HT1080 (cell line): ENCODE data around the gene CAPS2. TPM values are rescaled to one million over a fixed set of nuclear protein-coding genes. Genes with fewer than 3 reads are reported as not detected.

Source experiments
- DNase-seq: peaks from one replicate; pipeline ENCODE4 v3.0.0-alpha.2; 2015; ENCODE audit warnings: low read depth
- total RNA-seq: library from RNA; depleted of rRNA; stranded (reverse); fragments of >200 nt; shearing (Covaris generic); gene quantifications from 2 replicates; pipeline ENCODE4 v1.2.3, GENCODE V29; 2014

The CAPS2 gene
- total RNA-seq, 1 experiment from 2014 or later: 3.4 TPM

DNA sequence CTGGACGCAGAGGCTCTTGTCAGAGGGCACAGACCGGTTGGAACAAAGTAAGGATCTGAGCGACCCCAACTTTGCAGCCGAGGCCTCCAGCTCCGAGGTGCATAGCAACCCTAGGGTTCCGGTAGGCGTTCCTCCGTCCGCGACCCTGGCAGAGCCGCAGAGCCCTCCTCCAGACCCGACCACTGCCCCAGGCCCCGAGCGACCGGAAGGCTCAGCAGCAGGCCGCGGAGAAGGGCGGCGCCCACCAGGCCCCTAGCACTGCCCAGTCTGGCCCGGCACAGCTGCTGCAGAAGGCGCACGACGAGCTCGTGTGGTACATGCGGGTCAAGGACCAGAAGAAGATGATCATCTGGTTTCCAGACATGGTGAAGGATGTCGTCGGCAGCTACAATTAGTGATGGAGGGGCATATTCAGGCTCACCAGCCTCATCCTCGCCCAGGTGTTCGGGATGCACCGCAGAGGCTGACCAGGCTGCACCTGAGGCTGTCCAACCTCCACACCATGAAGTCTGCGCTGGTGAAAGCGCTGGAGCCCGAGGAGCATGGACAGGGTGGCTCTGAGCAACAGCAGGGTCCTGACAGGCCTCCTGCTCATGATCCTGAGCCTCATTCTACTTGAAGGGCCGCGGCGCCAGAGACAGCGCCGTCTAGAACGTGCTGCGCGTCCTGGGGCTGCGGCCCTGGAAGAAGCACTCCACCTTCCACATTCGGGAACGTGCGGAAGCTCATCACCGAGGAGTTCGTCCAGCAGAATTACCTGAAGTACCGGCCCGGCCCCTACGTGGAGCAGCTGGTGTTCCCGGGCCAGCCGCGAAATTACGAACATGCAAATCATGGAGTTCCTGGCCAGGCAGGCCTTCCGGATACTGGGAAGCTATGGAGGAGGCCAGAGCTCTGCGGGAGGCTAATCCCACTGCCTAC lies 24.5 kb downstream of the CAPS2 start:
- no peak for DNase-seq

DNA sequence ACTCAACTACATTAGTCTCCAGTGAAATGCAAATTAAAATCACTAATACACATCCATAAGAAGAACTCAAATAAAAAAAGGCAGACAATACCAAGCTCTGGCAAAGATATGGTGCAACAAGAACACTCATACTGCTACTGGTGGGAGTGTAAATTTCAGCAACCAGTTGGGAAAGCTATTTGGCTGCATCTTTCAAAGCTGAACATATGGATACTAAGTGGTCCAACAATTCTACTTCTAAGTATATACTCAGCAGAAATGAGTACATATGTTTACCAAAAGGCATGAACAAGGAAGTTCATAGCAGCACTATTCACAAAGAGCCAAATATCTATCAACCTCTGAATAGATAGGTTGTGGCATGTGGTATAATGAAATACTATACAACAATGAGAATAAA lies 27.3 kb downstream of the CAPS2 start:
- DNase-seq: no peak

DNA sequence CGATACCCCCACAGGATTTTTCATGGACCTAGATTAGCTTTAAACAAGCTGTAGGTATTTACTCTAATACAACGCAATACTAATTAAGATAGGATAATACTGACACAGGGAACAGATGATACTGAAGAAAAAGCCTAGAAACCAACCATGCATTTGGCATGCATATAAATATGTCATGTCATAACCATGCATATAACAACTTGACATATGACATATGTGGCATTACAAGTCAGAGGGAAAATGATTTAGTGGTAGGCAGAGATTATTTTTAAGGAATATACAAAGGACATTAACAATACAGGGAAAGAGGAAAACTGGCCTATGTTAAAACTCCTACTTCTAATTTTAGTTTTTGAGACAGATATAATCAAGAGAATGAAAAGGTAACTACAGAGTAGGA lies 27.9 kb downstream of the CAPS2 start:
- no peak for DNase-seq

DNA sequence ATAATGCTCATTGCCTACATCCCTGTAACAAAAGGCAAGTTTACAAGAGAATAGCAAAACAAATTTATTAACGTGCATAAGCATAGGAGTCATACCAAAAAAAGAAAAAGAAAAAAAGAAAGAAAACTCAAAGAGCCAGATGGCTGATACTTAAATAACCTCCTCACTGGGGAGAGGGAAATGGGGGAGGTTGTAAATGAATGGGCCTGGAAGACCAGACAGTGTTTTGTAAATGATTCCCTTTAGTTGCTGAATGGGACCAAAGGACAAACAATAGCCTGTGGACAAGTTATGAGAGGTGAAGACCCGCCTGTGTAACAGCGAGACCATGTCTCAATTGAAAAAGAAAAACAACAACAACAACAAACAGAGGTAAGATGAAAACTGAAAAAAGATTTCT lies 35.3 kb downstream of the CAPS2 start:
- no peak for DNase-seq

DNA sequence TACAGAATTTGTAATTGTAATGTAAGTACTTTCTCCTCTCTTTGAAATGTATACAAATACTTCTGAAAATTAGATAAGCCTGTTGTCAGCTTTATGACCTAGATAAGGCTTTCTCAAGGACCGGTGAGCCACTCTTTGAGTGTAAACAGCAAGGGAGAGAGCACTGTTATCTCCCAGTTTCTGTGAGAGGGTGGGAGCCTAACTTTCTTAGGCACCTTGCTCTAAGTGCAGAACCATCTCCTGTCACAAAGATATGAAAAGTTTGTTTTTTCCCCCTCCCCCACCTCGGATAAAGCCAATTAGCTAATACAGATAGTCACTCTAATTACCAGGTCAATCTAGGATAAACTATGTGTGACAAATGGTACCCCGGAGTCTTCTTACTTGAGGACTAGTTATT lies 35.8 kb downstream of the CAPS2 start:
- DNase-seq: no peak

DNA sequence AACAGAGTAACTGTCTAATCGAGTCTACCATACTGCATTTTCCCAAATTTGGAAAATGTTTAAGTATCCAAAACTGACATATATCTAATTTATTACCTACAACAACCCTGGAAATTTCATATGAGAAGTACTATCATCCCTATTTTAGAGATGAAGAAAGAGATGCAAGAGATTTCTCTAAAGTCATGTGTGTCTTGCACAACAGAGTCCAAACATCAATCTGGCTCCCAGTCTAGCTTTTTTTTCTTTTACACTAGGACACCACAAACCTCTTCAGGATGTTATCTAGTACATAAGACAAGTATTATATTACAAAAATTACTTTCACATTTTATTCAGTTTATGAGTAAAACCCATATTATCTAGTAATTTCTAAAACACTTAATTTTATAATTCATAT lies 39.1 kb downstream of the CAPS2 start:
- DNase-seq: no peak

DNA sequence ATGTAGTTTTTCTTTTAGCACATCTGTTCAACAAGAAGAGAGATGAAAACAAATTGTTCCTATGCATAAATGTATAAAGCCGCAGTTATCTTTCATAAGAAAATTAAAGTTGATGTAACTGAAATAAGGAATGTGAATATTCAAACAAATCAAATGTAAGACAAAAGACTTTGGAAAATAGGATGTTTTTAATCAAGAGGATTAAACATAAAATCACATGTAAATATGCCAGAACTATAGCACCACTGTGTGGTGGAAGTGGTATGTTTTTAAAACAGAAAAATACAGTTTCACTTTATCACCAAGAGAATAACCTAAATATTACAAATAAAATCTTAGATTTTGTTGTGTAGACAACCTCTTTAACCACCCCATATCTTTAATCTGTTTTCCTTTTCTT lies 40.4 kb downstream of the CAPS2 start:
- no peak for DNase-seq

DNA sequence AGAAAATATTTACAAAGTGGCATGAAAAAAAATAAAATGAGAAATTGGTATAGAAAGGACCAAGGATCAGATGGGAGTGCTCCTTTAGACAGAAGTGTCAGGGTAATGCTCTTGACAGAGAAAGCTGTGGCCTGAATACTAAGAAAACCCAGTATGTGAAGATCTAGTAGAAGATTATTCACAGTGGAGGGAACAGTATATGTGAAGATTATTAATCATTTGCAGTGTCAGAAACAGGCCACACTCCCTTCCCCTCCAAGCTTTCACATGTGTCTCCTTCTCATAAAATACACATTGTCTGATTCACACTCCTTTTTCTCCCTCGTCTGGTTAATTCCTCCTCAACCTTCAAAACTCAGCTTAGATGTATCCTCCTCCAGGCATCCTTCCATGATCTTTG lies 41.3 kb downstream of the CAPS2 start:
- no peak for DNase-seq

DNA sequence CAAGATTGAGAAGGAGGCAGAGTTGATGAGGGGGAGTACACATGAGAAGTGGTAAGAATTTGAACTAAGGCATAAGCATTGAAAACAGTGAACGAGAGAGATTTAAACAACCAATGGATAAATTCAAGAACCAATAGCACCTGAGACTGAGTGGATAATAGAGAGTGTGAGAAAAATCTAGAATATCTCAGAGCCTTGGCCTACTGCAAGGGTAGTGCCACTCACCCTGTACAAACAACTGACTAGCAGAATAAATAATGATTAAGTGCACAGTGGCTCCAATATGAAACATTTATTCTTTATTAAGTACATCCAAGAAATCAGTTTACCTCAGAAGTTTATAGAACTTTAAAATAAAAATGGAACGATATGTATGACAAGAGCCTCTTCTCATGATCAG lies 54.4 kb downstream of the CAPS2 start:
- no peak for DNase-seq

DNA sequence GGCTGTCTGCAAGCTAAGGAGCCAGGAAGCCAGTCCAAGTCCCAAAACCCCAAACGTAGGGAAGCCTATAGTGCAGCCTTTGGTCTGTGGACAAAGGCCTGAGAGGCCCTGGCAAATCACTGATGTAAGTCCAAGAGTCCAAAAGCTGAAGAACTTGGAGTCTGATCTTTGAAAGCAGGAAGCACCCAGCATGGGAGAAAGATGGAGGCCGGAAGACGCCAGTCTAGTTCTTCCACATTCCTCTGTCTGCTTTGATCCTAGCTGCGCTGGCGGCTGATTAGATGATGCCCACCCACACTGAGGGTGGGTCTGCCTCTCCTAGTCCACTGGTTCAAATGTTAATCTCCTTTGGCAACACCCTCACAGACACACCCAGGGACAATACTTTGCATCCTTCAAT lies 58.5 kb downstream of the CAPS2 start:
- no peak for DNase-seq

DNA sequence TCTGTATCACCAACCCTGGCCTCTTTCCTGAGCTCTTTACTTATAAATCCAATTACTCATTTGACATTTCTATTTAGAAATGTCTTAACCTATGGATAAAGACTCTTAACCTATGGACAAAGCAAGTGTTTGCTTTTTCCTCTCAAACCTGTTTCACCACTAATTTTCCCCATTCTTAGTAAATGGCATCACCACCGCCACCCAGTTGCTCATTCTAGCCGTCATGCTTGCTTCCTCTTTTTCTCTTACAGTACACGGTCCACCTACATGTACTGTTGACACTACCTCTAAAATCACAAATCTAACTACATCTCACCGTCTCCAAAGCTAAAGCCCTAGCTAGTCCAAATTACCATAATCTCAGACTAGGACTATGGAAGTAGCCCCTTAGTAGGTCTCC lies 60.0 kb downstream of the CAPS2 start:
- DNase-seq: no peak

DNA sequence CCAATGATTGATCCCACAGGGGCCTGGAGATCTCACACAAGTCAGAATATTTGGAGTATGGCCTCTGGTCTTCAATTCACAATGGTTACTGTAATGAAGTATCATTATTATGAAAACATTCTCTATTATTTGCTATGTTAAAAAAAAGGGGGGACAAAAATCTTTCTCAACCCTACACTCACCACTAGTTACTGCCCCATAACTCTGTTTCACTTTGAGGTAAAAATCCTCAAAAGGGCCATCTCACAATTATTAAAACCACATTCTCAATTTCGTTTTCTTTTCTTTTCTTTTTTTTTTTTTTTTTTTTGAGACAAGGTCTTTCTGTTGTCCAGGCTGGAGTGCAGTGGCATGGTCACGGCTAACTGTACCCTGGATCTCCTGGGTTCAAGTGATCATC lies 60.9 kb downstream of the CAPS2 start:
- no peak for DNase-seq

DNA sequence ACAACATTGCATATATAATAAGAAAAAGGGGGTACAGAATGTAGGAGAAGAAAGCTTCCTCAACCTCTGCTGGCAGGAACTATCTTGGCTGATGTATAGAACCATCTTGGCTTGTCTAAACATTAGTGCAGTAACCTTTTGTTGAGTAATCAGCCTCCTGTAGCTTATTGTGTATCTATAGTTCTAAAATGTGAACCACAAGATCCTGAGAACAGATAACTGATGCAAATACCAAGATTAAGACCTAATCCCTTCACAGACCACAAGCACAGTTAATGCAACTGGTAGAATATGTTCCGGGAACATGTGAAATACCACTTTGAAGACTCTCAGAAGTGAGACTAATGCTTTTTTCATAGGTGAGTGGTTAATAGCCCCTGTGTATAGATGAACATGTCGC lies 69.8 kb downstream of the CAPS2 start:
- DNase-seq: peak; percentile 33

DNA sequence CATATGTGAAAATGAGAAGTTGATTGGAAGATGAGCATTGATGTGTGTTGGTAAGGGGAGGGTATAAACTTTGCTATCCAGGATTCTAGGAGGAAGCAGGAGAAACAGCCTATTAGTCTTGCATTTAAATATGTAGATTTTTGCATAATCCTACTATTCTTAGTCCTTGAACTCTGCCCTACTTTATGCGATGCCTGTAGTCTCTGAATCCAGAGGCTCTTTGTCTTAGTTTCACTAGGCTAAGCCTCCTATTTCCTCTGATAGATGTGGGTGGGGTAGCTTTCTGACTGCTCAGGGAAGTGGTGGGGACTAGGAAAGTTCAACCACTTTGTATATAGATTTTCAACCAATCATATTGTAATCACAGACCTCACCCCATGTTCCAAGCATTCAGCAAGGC lies 71.0 kb downstream of the CAPS2 start:
- DNase-seq: no peak

DNA sequence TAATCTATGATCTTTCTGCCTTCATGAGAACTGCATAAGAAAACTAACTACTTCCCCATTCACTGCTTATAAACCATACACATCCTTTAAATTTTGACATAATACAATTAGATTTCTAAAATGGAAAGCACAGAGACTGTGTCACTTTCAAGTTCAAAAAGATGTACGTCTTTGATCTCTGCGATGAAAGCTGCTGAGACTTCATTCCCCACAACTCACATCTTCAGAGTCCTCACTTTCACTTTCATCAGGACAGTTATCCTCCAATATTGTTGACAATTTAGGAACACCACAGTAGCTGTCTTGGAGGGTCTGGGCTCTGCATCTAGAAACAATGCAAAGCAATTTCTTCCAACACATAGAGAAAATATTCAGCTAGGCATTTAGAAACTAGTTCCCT lies 72.6 kb downstream of the CAPS2 start:
- DNase-seq: no peak

DNA sequence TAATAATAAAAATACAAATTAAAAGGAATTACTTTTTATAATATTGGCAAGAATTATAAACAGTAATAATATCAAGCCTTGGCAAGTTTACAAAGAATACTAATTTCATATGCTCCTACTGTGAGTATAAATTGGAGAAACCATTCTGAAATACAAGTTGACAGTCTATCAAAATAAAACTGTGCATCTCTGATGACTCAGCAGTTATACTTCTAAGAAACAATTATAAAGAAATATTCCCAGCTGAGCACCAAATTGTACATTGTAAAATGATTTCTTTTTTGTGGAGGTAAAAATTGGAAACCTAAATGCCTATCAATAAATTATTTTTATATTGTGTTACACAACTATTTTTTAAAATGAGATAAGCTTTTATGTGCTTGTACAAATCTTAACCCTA lies 85.0 kb downstream of the CAPS2 start:
- DNase-seq: no peak

DNA sequence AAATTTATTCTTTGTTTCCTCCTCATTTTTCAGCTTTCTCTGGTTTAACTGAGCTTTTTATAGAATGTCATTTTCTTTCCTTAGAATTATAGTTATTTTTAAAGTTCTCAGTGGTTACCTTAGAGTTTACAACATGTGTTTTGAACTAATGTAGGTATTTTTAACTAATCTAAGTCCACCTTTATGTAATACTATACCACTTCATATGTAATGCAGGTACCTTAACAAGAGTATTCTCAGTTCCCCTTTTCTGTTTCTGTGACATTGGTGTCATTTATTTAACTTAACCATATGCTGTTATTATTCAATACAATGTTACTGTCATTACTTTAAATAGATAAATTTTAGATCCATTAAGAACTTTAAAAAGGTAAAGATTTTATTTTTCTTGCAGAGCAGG lies 90.1 kb downstream of the CAPS2 start:
- DNase-seq: no peak

DNA sequence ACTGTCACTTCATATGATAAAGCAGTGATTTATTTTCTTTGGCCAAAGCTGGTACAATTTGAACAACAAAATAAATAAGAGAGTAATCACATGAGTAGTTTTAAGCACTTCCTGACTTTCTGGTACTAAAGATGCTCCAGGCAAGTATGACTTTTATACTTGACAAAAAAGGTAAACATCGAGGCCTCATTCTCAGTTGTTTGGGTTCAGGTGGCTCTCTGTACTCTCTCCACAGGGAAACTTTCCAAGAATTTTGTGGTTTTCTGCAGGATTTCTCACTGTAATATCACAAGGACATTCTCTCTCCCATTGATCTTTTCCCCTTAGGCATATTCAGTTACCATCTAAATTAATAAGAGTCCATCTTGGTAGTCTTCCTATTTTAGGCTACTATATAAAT lies 93.9 kb downstream of the CAPS2 start:
- peak; percentile 37 for DNase-seq

DNA sequence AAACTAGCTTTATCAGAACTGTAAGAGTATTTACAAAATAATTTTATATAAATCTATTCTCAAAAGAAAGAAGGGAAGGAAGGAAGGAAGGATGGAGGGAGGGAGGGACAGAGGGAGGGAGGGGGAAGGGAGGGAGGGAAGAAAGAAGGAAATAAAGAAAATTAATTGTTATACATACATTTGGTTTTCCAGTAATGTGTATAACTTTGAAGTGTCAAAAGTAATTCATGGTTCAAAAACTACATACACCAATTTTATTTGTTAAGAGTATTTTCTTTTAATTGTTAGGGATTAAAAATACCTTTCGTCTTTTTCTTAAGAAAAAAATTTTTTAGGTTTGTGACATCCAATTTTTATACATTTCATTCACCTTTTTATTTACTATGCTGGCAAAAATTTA lies 103.0 kb downstream of the CAPS2 start:
- no peak for DNase-seq
